GM04504 (cell line): ENCODE results near the gene PLIN1.
"Not testable (repeated sequence)": the region's sequence is repeated elsewhere in the genome, so short reads cannot be mapped to it uniquely, and the experiment has no call there.

Experiments used
- DNase-seq: peaks from one replicate; pipeline ENCODE4 v3.0.0-alpha.2; 2012; ENCODE audit warnings: low read depth

Gene PLIN1, protein sequence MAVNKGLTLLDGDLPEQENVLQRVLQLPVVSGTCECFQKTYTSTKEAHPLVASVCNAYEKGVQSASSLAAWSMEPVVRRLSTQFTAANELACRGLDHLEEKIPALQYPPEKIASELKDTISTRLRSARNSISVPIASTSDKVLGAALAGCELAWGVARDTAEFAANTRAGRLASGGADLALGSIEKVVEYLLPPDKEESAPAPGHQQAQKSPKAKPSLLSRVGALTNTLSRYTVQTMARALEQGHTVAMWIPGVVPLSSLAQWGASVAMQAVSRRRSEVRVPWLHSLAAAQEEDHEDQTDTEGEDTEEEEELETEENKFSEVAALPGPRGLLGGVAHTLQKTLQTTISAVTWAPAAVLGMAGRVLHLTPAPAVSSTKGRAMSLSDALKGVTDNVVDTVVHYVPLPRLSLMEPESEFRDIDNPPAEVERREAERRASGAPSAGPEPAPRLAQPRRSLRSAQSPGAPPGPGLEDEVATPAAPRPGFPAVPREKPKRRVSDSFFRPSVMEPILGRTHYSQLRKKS

GRCh38 chr15:89679212-89679611 lies at the start of gene PLIN1:
Gene PLIN1, minus strand, starts transcription at chr15:89679367. Its CDS starts 1,878 bp downstream, at chr15:89677489.
- no peak for DNase-seq

DNA sequence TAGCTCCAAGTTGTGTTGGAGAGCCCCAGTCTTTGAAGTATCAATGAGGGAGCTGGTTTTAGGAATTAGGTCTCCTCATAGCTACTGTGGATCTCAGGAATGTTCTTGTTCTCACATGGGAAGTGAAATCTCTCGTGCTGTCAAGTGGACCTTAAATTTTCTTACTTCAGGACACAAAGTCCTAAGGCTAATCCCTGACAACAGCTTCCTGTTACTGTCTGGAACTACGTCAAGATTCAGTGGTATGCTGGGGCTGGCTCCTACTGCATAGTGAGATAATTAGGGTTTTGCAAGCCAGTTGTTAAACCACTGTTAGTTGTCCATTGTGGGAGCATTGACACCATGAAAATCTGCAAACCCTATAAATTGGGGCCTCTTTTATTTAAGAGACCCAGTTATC lies 49.1 kb upstream of the PLIN1 start:
- DNase-seq = peak; percentile 35

GRCh38 chr15:89725064-89725463 lies 45.9 kb upstream of the PLIN1 start:
- DNase-seq = no peak

- DNase-seq = no peak
Measured at GRCh38 chr15:89724621-89725020, 45.5 kb upstream of the PLIN1 start.

GRCh38 chr15:89723031-89723430 lies 43.9 kb upstream of the PLIN1 start:
- DNase-seq = no peak

DNA sequence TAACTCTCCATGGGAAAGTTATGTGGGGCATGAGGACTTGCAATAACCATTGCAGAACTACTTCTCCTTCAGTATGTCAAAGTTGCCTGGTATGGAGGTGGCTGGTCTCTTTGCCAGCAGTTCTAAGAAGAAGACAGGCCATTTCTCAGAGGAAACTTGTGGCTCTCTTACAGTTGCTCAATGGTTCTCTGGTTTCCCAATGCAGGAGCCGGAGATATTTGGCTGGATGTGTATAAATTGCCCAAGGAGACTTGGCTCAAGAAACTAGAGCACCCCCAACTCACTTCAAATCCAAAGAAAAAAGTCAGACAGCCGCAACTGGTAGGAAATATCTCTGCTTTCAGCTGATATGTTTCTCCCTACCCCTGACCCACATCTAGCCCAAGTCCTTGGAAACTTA lies 35.6 kb upstream of the PLIN1 start:
- no peak for DNase-seq

DNA sequence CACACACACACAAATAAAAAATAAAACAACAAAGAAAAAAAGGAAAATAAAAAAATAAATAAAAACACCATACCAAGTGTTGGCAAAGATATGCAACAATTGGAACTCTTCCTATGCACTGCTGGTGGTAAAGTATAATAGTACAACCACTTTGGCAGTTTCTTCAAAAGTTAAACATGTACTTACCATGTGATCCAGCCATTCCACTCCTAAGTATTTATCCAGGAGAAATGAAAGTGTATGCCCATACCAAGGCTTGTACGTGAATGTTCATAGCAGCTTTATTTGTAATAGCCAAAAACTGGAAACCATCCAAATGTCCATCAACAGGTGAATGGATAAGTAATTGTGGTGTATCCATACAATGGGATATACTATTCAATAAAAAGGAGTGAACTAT lies 28.4 kb upstream of the PLIN1 start:
- DNase-seq = no peak

DNA sequence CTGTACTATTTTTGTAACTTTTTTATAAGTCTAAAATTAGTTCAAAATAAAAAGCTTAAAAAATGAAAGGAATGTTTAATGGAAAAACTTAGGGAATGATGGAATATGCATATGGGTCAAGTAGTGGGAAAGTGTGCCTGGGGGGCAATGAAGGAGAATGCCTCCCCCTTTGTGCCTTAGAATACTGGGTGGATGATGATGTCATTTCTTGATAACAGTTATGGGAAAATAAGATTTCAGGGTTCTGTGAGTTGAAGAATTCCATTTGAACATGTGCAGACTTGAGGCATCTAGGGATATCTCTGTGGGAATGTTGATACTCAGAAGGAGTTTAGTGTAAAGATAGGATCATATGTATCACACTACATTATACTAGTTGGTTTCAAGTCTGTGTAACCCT lies 25.2 kb upstream of the PLIN1 start:
- no peak for DNase-seq

DNA sequence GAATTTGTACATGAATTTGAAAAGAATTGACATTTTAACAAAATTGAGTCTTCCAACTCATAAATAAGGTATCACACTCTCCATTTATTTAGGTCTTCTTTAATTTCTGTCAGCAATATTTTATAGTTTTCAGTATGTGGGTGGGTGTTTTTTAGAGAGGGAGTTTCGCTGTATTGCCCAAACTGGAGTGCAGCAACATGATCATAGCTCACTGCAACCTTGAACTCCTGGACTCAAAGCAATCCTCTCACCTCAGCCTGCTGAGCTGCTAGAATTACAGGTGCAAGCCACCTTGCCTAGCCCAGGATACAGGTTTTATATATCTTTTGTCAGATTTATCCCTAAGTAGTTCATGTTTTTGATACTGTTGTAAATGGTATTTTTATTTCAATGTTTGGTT lies 16.0 kb upstream of the PLIN1 start:
- DNase-seq = no peak

- no peak for DNase-seq
Measured at GRCh38 chr15:89693696-89694095, 14.5 kb upstream of the PLIN1 start.

DNA sequence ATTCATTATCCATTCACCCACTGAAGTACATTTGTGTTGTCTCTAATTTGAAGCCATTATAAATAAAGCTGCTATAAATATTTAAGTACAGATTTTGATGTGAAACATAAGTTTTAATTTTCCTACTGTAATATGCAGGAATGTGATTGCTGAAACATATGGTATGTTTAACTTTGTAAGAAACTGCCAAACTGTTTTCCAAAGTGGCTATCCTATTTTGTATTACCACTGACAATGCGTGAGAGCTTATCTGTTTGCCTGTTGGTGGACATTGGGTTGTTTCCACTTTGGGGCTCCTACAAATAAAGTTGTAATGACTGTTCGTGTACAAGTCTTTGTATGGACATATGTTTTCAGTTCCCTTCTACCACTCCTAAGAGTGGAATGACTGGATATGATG lies 13.9 kb upstream of the PLIN1 start:
- DNase-seq = no peak

DNA sequence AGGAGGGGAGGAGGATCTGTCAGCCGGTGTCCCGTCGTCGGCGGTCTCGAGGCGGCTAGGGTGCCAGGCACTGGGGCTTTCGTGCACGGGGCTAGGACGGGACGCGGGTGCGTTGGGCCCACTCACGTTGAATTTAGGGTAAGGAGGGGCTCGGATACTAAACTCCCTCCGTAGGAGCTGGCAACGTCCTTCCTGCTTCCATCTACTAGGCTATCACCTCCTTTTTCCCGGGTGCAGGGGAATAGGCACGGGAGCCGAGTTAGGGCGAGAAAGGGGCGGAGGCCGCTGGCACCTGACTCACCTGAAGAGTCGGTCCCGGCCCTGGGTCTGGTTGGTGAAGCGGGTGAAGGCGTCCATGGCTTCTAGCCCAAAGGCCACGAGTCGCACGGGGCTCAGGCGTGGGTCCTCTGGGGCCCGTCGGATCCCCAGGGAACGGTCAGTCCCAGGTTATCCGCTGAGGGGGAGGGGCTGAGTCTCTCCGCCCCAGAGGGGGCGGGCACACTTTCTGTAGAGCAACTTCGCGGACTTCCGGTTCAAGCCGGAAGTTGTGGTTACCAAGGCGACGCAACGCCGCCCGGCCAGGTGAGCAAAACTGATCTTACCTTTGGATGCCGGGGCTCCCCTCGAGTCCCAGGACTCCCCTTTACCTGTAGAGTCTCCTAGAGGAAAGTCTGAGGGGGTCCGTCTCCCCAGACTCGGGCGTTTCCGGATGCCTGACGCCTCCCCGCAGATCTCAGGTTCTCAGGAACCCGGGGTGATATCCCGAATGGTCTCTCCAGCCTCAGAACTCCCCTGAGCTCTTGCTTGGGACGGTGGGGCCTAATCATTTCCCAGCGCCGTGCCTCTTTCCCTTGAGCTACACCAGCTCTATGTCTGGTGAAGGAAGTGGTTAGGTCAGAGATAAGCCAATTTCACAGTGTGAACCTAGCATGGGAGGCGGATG lies 11.4 kb upstream of the PLIN1 start, which contains the start of the genes PEX11A and WDR93:
PEX11A (minus strand) TSS at position 479 of the 943 bp plus-strand sequence; CDS start at position 357, 122 bp downstream.
WDR93 (plus strand) TSS at position 536 of the 943 bp plus-strand sequence. CDS start 10,936 bp downstream, outside the sequence.
- peak; percentile 31 for DNase-seq

DNA sequence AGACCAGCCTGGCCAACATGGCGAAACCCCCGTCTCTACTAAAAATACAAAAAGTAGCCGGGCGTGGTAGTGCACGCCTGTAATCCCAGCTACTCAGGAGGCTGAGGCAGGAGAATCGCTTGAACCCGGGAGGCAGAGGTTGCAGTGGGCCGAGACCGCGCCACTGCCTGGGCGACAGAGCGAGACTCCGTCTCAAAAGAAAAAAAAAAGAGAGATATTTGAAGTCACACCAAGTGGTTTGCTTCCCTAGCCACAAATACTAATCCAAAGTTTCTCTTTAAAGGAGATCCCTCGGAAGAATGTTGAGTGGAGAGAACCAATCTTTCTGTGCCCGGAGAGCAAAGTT lies 10.7 kb upstream of the PLIN1 start:
- DNase-seq = not testable (repeated sequence)

GRCh38 chr15:89686522-89686921 lies 7.4 kb upstream of the PLIN1 start:
- no peak for DNase-seq

DNA sequence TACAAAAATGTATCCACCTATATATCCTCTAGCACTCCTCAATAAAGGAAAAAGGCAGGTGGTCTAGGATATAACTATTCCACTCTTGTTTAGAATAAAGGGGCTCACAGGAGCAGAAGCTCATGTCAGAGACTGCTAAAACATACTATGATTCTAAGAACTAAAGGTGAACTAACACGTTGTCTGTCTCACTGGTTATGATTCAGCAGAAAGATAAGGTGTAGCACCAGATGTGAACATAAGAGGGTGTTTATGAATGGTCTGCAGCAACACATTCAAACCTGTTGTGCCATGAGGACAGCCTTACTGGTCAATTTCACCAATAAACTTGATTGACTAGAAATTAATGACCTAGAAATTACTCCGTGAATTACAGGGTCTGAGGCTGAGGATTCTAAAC lies 6.8 kb upstream of the PLIN1 start:
- DNase-seq = no peak

DNA sequence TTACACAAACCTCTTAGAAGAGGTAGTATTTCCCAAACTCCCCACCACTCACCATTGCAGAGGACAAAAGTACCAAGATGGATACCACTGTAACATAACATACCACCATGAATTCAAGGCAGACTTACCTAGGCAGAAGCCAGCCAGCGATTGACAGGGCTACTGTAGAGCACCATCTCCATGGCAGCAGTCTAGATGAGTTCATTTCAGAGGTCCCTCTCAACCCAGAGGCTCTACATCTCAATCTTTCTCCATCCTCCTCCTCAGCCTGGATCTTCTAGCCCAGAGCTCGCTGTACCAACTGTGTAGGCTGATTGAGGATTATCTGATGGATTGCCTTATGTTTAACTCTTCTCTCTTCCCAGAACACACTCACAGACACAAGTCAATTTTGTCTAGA lies 2.0 kb upstream of the PLIN1 start:
- DNase-seq = no peak

DNA sequence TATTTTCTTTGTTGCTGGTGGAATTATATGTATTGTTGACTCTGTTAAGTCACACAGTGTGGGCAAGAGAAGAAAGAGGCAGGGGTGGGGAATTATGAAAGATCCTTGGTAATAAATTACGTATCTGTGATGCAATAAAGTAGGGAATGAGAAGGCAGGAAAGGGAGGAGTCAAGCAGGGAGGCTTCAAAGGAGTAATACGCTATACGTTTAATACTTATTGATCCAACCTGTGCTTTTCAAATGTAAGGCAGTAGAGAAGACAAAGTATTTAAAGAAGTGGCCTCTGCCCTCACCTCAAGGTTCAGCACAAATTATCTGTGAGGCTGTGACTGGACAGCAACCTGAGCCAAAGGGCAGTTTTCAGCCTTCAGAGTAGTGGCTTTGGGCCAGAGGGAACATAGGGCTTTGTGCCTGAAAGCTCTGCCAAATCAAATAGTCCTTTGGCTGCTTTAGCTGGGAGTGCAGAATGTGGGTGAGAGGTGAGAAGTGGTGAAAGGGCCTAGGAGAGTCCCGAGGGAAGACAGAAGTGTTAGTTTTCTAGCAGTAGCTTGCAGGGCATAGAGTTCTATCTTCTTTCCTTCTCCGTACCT lies 1.2 kb upstream of the PLIN1 start:
- DNase-seq = peak; percentile 55

DNA sequence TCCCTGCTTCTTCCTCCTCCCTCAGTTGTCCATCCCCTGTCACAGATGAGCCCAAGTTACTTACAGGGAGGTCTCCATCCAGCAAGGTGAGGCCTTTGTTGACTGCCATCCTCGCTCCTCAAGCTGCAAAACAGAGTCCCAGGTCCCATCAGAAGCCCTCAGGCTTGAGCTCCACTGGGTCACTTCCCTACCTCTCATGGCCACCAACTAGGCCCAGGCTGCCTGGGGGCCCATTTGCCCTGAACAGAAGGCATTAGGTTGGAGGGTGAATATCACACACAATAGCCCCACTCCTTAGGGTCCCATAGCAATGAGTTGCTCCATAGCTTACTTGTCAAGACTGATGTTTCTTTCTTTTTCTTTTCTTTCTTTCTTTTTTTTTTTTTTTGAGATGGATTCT lies 1.8 kb downstream of the PLIN1 start:
- DNase-seq = no peak

- no peak for DNase-seq
Measured at GRCh38 chr15:89675606-89676005, 3.6 kb downstream of the PLIN1 start.

DNA sequence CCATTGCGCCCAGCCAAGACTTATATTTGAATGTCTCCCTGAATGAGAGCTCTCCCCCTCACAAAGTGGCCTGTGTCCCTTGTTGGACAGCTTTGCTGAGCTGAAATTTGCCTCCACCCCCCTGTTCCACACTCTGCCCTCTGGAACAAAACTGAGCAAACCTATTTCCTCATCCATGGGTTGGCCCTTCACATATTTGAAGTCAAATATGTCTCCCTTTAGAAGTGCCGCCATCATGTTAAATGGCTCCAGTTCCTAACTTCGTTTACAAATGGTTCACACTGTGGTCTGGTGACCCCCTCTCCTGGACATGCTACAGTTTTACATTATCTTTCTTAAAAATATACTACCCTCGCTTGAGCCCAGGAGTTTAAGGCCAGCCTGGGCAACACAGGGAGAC lies 4.6 kb downstream of the PLIN1 start:
- no peak for DNase-seq

DNA sequence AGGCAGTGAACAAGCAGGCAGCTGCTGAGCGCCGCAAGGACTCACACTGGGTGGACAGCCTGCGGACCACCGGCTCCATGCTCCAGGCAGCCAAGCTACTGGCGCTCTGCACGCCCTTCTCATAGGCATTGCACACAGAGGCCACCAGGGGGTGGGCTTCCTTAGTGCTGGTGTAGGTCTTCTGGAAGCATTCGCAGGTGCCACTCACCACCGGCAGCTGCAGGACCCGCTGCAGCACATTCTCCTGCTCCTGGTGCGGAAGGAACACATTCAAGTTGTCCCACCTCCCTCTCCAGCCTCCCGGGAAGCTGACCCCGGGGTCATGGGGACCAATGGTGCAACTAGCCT lies 6.0 kb downstream of the PLIN1 start:
- no peak for DNase-seq
